SH-SY5Y (cell line): ENCODE results near the gene TUBB.

Experiments used
- GATA2 ChIP-seq: IDR thresholded peaks from 2 replicates; pipeline ENCODE4 v1.6.1; 2011; ENCODE audit warnings: mild to moderate bottlenecking, low read depth, low read length
- GATA3 ChIP-seq: IDR thresholded peaks from 2 replicates; pipeline ENCODE4 v1.6.1; 2011; ENCODE audit warnings: low read depth, mild to moderate bottlenecking, low read length, moderate library complexity

GRCh38 chr6:30716879-30717128 lies 3.3 kb upstream of the TUBB start:
- no peak for TF ChIP-seq GATA2
- no peak for TF ChIP-seq GATA3
